Nephron (organoid): ENCODE measurements around the gene CCL5.
A peak's percentile ranks its signal among the peaks of the same experiment; 100 is the strongest.

Experiments
- H3K27ac Mint-ChIP-seq, 3 experiments: 2 replicates each; pipeline ENCODE4 v1.8.0; 2020; ENCODE audit warnings: mixed read lengths in 3 of 3, mild to moderate bottlenecking in 2 of 3, moderate library complexity in 1 of 3
- H3K27me3 Mint-ChIP-seq: 2 replicates; pipeline ENCODE4 v1.8.0; 2021; ENCODE audit warnings: low read depth, mild to moderate bottlenecking, moderate library complexity, mixed read lengths
- H3K36me3 Mint-ChIP-seq: 2 replicates; pipeline ENCODE4 v1.8.0; 2020; ENCODE audit warnings: low read depth, mixed read lengths
- H3K4me1 Mint-ChIP-seq: 2 replicates; pipeline ENCODE4 v1.8.0; 2020; ENCODE audit warnings: mixed read lengths
- H3K4me3 Mint-ChIP-seq, 3 experiments: 2 replicates each; pipeline ENCODE4 v1.8.0; 2020; ENCODE audit warnings: mild to moderate bottlenecking in 3 of 3, mixed read lengths in 3 of 3, moderate library complexity in 2 of 3
- H3K9me3 Mint-ChIP-seq: 2 replicates; pipeline ENCODE4 v1.8.0; 2020; ENCODE audit warnings: mixed read lengths
- CTCF ChIP-seq, 3 experiments: fragments of 200-600 bp; sonication (generic); IDR thresholded peaks; one replicate each; pipeline ENCODE4 v1.5.0; 2021; ENCODE audit warnings: antibody characterized with exemption in 3 of 3; ENCODE audit not compliant: unreplicated experiment in 3 of 3

Gene CCL5

GRCh38 chr17:35868737-35869136 lies 11.4 kb downstream of the CCL5 start, which contains the start of gene HEATR9:
HEATR9 (minus strand) TSS chr17:35868891; CDS start chr17:35868742, 149 bp downstream.
- H3K36me3 Mint-ChIP-seq, result no peaks in the 10 kb centered on the region
- H3K4me3 Mint-ChIP-seq, result no peak within 1 kb of the TSS
- peaks cover 11% of the 10 kb centered on the region for H3K4me1 Mint-ChIP-seq
- no peak for TF ChIP-seq CTCF (IDR thresholded peaks at IDR 0.05; ENCODE audit: unreplicated experiment in 3 of 3)
- no peaks in the 10 kb centered on the region for H3K9me3 Mint-ChIP-seq
- H3K27me3 Mint-ChIP-seq, result no peaks in the 10 kb centered on the region
- no peak within 1 kb of the TSS for H3K27ac Mint-ChIP-seq

- H3K27me3 Mint-ChIP-seq, result peaks cover 4% of the 10 kb centered on the region
- H3K4me3 Mint-ChIP-seq, result no peak overlapping the region
- H3K27ac Mint-ChIP-seq, result no peak overlapping the region
- no peaks in the 10 kb centered on the region for H3K9me3 Mint-ChIP-seq
- H3K4me1 Mint-ChIP-seq, result peaks cover 11% of the 10 kb centered on the region
- no peak for TF ChIP-seq CTCF (IDR thresholded peaks at IDR 0.05; ENCODE audit: unreplicated experiment in 3 of 3)
- H3K36me3 Mint-ChIP-seq, result no peaks in the 10 kb centered on the region
Observed at GRCh38 chr17:35867574-35867973, 12.6 kb downstream of the CCL5 start.

- Mint-ChIP-seq H3K4me3 (no peak overlapping the region), H3K27me3 (peaks cover 4% of the 10 kb centered on the region), H3K27ac (peak overlapping the region in 1 of 3 experiments; percentile 13), H3K36me3 (no peaks in the 10 kb centered on the region), H3K4me1 (peaks cover 11% of the 10 kb centered on the region), H3K9me3 (no peaks in the 10 kb centered on the region)
- TF ChIP-seq CTCF (IDR thresholded peaks at IDR 0.05; ENCODE audit: unreplicated experiment in 3 of 3), result no peak
Observed at GRCh38 chr17:35866341-35866950, 13.7 kb downstream of the CCL5 start.

GRCh38 chr17:35865412-35866340 lies 14.5 kb downstream of the CCL5 start:
- H3K27ac Mint-ChIP-seq, result peak overlapping the region in 1 of 3 experiments; percentile 13
- peaks cover 11% of the 10 kb centered on the region for H3K4me1 Mint-ChIP-seq
- H3K9me3 Mint-ChIP-seq, result no peaks in the 10 kb centered on the region
- H3K4me3 Mint-ChIP-seq, result no peak overlapping the region
- no peak for TF ChIP-seq CTCF (IDR thresholded peaks at IDR 0.05; ENCODE audit: unreplicated experiment in 3 of 3)
- H3K36me3 Mint-ChIP-seq, result no peaks in the 10 kb centered on the region
- H3K27me3 Mint-ChIP-seq, result peaks cover 4% of the 10 kb centered on the region

GRCh38 chr17:35864853-35865252 lies 15.3 kb downstream of the CCL5 start:
- no peak for TF ChIP-seq CTCF (IDR thresholded peaks at IDR 0.05; ENCODE audit: unreplicated experiment in 3 of 3)
- Mint-ChIP-seq H3K36me3 (peaks cover under 1% of the 10 kb centered on the region), H3K4me3 (no peak overlapping the region), H3K9me3 (no peaks in the 10 kb centered on the region), H3K27me3 (peaks cover 4% of the 10 kb centered on the region), H3K27ac (no peak overlapping the region), H3K4me1 (peaks cover 11% of the 10 kb centered on the region)
